D721Med (cell line): ENCODE data around the gene DNER.

Source experiments
- DNase-seq: peaks from one replicate; pipeline ENCODE4 v3.0.0; 2011; ENCODE audit warnings: low spot score; ENCODE audit not compliant: insufficient read length
- FAIRE-seq: peaks from 2 replicates; lab custom pipeline; 2011; peaks lifted over from hg19 to GRCh38; lab: Jason Lieb, UNC
- TF ChIP-seq, protein P1 (sequence below): IDR thresholded peaks from 2 replicates; pipeline ENCODE4 v1.5.1; 2012; ENCODE audit warnings: mild to moderate bottlenecking, control low read depth; ENCODE audit not compliant: insufficient read depth; ENCODE audit errors: missing control alignments

DNER gene

DNA sequence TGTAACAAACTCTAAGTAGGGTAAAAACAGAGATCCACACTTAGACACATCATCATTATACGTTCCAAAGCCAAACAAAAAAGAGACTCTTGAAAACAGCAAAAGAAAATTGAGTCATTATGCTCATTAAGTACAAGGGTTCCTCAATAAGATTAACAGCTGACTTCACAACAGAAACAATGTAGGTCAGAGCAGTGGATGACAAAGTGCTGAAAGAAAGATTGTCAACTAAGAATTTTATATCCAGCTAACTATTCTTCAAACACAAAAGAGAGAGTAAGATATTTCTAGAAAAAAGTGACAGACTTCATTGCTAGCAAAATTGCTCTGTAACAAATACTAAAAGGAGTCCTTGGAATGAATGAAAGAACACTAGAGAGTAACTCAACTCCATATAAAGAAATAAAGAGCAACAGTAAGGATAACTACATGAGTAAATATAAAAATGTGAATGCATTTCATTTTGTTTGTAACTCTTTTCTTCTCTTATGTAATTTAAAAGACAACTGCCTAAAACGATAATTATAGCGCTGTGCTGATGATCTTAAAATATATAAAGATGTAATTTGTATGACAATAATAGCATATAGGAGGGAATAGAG is 23.8 kb upstream of the DNER start:
- FAIRE-seq (no peak), DNase-seq (no peak)
- TF ChIP-seq, protein P1, sequence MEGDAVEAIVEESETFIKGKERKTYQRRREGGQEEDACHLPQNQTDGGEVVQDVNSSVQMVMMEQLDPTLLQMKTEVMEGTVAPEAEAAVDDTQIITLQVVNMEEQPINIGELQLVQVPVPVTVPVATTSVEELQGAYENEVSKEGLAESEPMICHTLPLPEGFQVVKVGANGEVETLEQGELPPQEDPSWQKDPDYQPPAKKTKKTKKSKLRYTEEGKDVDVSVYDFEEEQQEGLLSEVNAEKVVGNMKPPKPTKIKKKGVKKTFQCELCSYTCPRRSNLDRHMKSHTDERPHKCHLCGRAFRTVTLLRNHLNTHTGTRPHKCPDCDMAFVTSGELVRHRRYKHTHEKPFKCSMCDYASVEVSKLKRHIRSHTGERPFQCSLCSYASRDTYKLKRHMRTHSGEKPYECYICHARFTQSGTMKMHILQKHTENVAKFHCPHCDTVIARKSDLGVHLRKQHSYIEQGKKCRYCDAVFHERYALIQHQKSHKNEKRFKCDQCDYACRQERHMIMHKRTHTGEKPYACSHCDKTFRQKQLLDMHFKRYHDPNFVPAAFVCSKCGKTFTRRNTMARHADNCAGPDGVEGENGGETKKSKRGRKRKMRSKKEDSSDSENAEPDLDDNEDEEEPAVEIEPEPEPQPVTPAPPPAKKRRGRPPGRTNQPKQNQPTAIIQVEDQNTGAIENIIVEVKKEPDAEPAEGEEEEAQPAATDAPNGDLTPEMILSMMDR: no peak

DNA sequence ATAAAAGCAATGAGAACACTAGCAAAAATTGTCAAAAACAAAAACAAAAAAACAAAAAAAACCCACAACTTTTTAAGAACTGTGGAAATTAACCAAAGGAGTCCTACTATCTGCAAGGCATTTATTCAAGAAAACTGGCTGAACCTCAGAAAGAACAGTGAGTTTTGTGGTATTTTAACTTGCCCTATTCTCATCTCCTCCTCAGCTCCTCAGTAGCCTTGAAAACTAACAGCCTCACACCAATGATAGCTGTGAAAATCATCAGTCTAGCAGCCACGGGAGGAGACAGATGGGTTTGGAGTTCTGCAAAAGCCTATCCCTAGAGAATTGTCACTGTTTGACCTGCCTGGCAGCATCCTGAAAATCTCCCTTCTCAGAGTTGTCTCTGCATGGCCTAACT is 20.1 kb upstream of the DNER start:
- FAIRE-seq (no peak), DNase-seq (no peak)
- TF ChIP-seq, protein P1: no peak

DNA sequence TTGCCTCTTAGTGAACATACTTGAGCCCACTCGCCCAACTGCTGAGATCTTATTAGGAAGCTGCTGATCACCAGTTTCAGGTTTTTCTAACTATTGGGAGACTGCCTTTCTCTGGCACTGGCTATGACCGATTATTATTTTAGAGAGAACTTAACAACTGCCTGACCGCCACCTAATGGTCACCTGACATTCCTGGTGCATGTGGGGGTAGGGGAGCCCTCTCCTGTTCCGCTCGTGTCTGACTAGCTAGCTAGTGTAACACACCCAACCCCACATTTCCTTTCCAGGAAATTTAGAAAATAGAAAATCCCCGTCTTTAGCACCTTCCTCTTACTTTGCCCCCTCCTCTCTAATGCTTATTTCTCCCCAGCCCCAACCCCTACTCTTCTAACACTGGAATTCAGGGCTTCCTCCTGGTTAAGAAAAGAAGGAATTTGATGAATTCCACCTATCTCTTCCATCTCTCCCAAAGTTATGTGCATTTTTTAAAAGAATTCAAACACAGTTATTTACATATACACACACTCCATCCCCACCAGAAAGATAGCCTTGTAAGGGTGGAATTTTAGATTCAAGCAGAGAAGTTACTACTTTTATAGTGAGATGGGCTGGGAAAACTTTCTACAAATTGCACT is 19.4 kb upstream of the DNER start:
- DNase-seq: no peak
- FAIRE-seq: no peak
- TF ChIP-seq, protein P1: no peak

DNA sequence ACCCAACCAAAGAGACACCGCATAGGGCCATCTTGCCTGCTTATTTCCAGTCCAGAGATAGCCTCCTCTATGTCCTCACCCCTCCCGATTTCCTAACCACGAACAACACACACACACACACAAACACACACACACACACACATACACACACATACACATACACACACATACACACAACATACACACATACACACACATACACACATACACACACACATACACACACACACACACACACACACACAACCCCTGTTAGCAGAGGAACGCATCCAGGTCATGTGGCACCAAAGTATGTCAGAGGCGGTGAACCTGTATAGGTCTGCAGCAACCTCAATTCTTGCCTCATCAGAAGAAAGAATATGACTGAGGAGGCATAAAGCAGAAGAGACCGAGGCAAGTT is 18.5 kb upstream of the DNER start:
- TF ChIP-seq, protein P1: no peak
- no peak for DNase-seq
- no peak for FAIRE-seq

DNA sequence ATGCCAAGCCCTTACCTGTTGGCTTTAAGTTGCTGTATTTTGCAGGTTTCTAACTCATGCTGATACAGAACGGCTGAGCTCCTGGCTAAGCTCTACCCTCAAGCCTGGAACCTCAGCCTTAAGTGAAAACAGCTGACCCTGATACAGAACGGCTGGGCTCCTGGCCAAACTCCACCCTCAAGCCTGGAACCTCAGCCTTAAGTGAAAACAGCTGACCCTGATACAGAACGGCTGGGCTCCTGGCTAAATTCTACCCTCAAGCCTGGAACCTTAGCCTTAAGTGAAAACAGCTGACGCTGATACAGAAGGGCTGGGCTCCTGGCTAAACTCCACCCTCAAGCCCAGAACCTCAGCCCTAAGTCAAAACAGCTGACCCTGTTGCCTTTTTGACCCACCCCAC is 17.6 kb upstream of the DNER start:
- TF ChIP-seq, protein P1: no peak
- no peak for FAIRE-seq
- DNase-seq: no peak

DNA sequence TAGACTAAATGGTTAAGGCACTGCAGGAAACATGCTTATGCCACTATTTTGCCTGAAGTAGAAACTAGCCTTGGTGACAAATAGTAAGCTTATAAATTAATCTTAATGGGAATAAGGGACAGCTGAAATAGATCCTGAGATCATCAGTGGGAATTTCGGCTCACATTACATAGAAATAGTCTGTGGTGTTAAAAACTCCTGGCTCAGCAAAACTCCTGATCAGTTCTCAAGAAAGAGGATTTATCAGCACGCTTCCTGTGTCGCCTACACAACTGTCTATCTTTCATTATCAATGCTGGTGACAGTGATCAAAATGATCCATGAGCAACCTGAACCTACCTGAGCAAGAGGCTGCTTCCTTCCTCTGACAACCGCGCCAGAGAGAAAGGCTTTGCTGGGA is 17.0 kb upstream of the DNER start:
- FAIRE-seq: no peak

More for the DNA sequence above, 17.0 kb upstream of the DNER start:
- no peak for DNase-seq
- TF ChIP-seq, protein P1: no peak
